Prostate gland (tissue), 2 donors: ENCODE data around the gene SHISAL1.

Source experiments
- POLR2A ChIP-seq: fragments of 450-650 bp; IDR thresholded peaks from one replicate; pipeline ENCODE4 v1.6.1; 2016; ENCODE audit warnings: antibody characterized with exemption, mild to moderate bottlenecking
- TF ChIP-seq, protein P1 (sequence below), 4 experiments: fragments of 200-600 bp in 2 of 4; fragments of 450-650 bp in 2 of 4; sonication (generic) in 2 of 4; IDR thresholded peaks; 1 replicate in 3 of 4; 2 replicates in 1 of 4; pipeline ENCODE4 v1.5.1; 2016 to 2019; ENCODE audit warnings: antibody characterized with exemption in 4 of 4, mild to moderate bottlenecking in 2 of 4, moderate library complexity in 2 of 4

DNA sequence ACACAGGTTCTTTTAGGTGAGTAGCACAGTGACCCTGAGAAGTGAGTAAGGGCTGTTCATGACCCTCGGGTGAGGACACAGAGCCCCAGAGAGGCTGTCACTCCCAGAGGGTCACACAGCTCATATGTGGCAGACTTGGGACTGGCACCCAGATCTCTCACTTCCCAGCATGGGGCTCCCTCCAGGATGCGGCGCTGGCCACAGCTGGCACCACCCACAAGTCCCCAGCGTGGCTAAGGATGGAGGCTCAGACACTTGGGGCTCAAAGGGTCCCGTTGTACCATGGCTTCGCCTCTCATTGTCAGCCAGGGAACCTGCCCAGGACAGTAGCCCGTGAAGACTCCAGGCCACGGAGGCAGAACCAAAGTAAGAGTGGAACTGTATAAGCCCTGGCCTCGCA is 6.0 kb upstream of the SHISAL1 start:
- TF ChIP-seq, protein P1, sequence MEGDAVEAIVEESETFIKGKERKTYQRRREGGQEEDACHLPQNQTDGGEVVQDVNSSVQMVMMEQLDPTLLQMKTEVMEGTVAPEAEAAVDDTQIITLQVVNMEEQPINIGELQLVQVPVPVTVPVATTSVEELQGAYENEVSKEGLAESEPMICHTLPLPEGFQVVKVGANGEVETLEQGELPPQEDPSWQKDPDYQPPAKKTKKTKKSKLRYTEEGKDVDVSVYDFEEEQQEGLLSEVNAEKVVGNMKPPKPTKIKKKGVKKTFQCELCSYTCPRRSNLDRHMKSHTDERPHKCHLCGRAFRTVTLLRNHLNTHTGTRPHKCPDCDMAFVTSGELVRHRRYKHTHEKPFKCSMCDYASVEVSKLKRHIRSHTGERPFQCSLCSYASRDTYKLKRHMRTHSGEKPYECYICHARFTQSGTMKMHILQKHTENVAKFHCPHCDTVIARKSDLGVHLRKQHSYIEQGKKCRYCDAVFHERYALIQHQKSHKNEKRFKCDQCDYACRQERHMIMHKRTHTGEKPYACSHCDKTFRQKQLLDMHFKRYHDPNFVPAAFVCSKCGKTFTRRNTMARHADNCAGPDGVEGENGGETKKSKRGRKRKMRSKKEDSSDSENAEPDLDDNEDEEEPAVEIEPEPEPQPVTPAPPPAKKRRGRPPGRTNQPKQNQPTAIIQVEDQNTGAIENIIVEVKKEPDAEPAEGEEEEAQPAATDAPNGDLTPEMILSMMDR (IDR thresholded peaks at IDR 0.05), result no peak
- no peak for TF ChIP-seq POLR2A
